ENCODE data around the gene SHLD1.

GRCh38 chr20:5913166-5913565 lies 163.0 kb downstream of the SHLD1 start:
- TF ChIP-seq, protein P1, sequence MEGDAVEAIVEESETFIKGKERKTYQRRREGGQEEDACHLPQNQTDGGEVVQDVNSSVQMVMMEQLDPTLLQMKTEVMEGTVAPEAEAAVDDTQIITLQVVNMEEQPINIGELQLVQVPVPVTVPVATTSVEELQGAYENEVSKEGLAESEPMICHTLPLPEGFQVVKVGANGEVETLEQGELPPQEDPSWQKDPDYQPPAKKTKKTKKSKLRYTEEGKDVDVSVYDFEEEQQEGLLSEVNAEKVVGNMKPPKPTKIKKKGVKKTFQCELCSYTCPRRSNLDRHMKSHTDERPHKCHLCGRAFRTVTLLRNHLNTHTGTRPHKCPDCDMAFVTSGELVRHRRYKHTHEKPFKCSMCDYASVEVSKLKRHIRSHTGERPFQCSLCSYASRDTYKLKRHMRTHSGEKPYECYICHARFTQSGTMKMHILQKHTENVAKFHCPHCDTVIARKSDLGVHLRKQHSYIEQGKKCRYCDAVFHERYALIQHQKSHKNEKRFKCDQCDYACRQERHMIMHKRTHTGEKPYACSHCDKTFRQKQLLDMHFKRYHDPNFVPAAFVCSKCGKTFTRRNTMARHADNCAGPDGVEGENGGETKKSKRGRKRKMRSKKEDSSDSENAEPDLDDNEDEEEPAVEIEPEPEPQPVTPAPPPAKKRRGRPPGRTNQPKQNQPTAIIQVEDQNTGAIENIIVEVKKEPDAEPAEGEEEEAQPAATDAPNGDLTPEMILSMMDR (IDR thresholded peaks at IDR 0.05; ENCODE audit: insufficient read depth, low read length, poor library complexity, severe bottlenecking): no peak
- no peak for TF ChIP-seq EZH2phosphoT487 (conservative IDR thresholded peaks at IDR 0.05; ENCODE audit: low read length)
